ENCODE results near the gene MPZL1.
"Not testable (repeated sequence)": the region's sequence is repeated elsewhere in the genome, so short reads cannot be mapped to it uniquely, and the experiment has no call there.

MPZL1 gene

GRCh38 chr1:167821356-167821685 lies 99.5 kb downstream of the MPZL1 start:
- no peak overlapping the region for H3K27ac ChIP-seq (ENCODE audit: insufficient read depth, low read depth, low read length, poor library complexity, severe bottlenecking)
- WGBS, 2 experiments = 93 to 94% methylated on average over 5 to 6 of the region's 6 CpGs

GRCh38 chr1:167821969-167822685 lies 100.3 kb downstream of the MPZL1 start:
- Histone ChIP-seq H3K9me3 (ENCODE audit: control insufficient read depth, low read length) (no peaks in the 10 kb centered on the region), H3K4me3 (ENCODE audit: insufficient read depth, low read depth, low read length) (no peak overlapping the region), H3K27me3 (ENCODE audit: control insufficient read depth, insufficient read depth, low read length, poor library complexity, severe bottlenecking) (no peaks in the 10 kb centered on the region), H3K4me1 (ENCODE audit: control insufficient read depth, insufficient read depth, low read length) (no peaks in the 10 kb centered on the region), H3K27ac (ENCODE audit: insufficient read depth, low read depth, low read length, poor library complexity, severe bottlenecking) (no peak overlapping the region), H3K36me3 (ENCODE audit: control insufficient read depth, insufficient read depth, low read length) (no peaks in the 10 kb centered on the region)
- 89 to 94% methylated on average over 3 of the region's 4 CpGs for WGBS, 2 experiments

More at GRCh38 chr1:167821356-167821685, 99.5 kb downstream of the MPZL1 start:
- no peaks in the 10 kb centered on the region for H3K9me3 ChIP-seq (ENCODE audit: control insufficient read depth, low read length)
- no peaks in the 10 kb centered on the region for H3K27me3 ChIP-seq (ENCODE audit: control insufficient read depth, insufficient read depth, low read length, poor library complexity, severe bottlenecking)
- H3K4me3 ChIP-seq (ENCODE audit: insufficient read depth, low read depth, low read length) = no peak overlapping the region
- no peaks in the 10 kb centered on the region for H3K4me1 ChIP-seq (ENCODE audit: control insufficient read depth, insufficient read depth, low read length)
- H3K36me3 ChIP-seq (ENCODE audit: control insufficient read depth, insufficient read depth, low read length) = no peaks in the 10 kb centered on the region

GRCh38 chr1:167824163-167824794 lies 102.5 kb downstream of the MPZL1 start:
- Histone ChIP-seq H3K36me3 (ENCODE audit: control insufficient read depth, insufficient read depth, low read length) (no peaks in the 10 kb centered on the region), H3K9me3 (ENCODE audit: control insufficient read depth, low read length) (no peaks in the 10 kb centered on the region), H3K27me3 (ENCODE audit: control insufficient read depth, insufficient read depth, low read length, poor library complexity, severe bottlenecking) (no peaks in the 10 kb centered on the region), H3K4me1 (ENCODE audit: control insufficient read depth, insufficient read depth, low read length) (no peaks in the 10 kb centered on the region), H3K27ac (ENCODE audit: insufficient read depth, low read depth, low read length, poor library complexity, severe bottlenecking) (no peak overlapping the region), H3K4me3 (ENCODE audit: insufficient read depth, low read depth, low read length) (no peak overlapping the region)
- WGBS, 2 experiments = 92 to 94% methylated on average over 9 of the region's 9 CpGs

DNA sequence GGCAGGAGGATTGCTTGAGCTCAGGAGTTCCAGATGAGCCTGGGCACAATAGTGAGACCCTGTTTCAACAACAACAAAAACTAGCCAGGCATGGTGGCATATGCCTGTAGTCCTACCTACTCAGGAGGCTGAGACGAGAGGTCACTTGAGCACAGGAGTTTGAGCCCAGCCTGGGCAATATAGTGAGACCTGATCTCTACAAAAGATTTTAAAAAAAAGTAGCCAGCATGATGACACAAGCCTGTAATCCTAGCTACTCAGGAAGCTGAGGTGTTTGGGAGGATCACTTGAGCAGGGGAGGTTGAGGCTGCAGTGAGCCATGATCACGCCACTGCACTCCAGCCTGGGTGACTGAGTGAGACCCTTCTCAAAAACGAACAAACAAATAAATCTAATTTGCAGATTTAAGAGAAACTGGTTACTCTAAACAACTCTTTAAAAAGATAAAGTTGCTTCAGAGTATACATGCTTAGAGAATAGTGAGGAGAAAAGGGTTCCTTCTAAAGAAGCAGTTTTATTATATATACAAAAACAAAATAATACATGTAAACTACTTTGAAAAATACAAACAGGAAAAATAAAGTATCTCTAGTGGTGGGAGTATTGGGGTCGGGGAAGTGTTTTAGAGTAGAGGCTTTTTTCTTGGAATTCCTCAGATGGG lies 103.8 kb downstream of the MPZL1 start:
- Histone ChIP-seq H3K4me3 (ENCODE audit: insufficient read depth, low read depth, low read length) (no peak overlapping the region), H3K27ac (ENCODE audit: insufficient read depth, low read depth, low read length, poor library complexity, severe bottlenecking) (no peak overlapping the region), H3K27me3 (ENCODE audit: control insufficient read depth, insufficient read depth, low read length, poor library complexity, severe bottlenecking) (no peaks in the 10 kb centered on the region), H3K4me1 (ENCODE audit: control insufficient read depth, insufficient read depth, low read length) (no peaks in the 10 kb centered on the region), H3K36me3 (ENCODE audit: control insufficient read depth, insufficient read depth, low read length) (no peaks in the 10 kb centered on the region), H3K9me3 (ENCODE audit: control insufficient read depth, low read length) (no peaks in the 10 kb centered on the region)
- WGBS, 2 experiments = 84 to 93% methylated on average over 2 to 3 of the region's 4 CpGs

DNA sequence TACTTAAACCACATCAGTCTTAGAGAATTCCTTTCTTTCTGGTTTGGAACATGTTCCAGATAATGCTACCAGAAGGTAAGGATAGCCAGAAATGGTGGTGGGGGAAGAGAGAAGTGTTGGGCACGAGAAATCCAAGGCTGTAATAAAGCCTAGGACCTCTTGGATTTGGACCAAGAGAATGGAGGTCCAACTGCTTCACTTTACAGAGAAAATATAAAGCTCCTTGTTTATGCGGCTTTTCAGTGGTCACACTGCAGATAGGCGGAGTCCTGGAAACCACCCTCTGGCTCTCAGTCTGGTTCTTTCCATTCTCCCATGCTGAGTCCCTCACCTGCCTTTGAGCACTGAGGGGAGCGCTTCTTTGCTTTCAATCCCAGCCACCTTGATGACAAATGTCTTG lies 104.3 kb downstream of the MPZL1 start:
- Histone ChIP-seq H3K9me3 (ENCODE audit: control insufficient read depth, low read length) (no peaks in the 10 kb centered on the region), H3K4me3 (ENCODE audit: insufficient read depth, low read depth, low read length) (no peak overlapping the region)
- WGBS, 2 experiments = 80 to 95% methylated on average over 4 of the region's 4 CpGs

GRCh38 chr1:167829868-167830267 lies 108.1 kb downstream of the MPZL1 start:
- no peak overlapping the region for H3K27ac ChIP-seq (ENCODE audit: insufficient read depth, low read depth, low read length, poor library complexity, severe bottlenecking)
- no peaks in the 10 kb centered on the region for H3K4me1 ChIP-seq (ENCODE audit: control insufficient read depth, insufficient read depth, low read length)
- H3K27me3 ChIP-seq (ENCODE audit: control insufficient read depth, insufficient read depth, low read length, poor library complexity, severe bottlenecking) = no peaks in the 10 kb centered on the region
- 83 to 90% methylated on average over 2 of the region's 2 CpGs for WGBS, 2 experiments
- no peak overlapping the region for H3K4me3 ChIP-seq (ENCODE audit: insufficient read depth, low read depth, low read length)
- no peaks in the 10 kb centered on the region for H3K9me3 ChIP-seq (ENCODE audit: control insufficient read depth, low read length)
- no peaks in the 10 kb centered on the region for H3K36me3 ChIP-seq (ENCODE audit: control insufficient read depth, insufficient read depth, low read length)

More for the DNA sequence above, 104.3 kb downstream of the MPZL1 start:
- H3K4me1 ChIP-seq (ENCODE audit: control insufficient read depth, insufficient read depth, low read length) = no peaks in the 10 kb centered on the region
- no peaks in the 10 kb centered on the region for H3K27me3 ChIP-seq (ENCODE audit: control insufficient read depth, insufficient read depth, low read length, poor library complexity, severe bottlenecking)
- H3K27ac ChIP-seq (ENCODE audit: insufficient read depth, low read depth, low read length, poor library complexity, severe bottlenecking) = no peak overlapping the region
- no peaks in the 10 kb centered on the region for H3K36me3 ChIP-seq (ENCODE audit: control insufficient read depth, insufficient read depth, low read length)

DNA sequence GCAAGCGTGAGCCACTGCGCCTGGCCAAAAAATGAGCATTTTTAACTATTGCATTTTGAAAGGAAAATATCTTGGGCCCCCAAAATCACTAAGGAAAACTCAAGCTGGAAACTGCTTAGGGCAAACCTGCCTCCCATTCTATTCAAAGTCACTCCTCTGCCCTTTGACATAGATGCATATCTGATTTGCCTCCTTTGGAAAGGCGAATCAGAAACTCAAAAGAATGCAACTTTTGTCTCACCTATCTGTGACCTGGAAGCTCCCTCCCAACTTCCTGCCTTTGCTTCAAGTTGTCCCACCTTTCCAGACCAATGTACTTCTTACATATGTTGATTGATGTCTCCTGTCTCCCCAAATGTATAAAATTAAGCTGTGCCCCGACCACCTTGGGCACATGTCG lies 108.9 kb downstream of the MPZL1 start:
- not testable (repeated sequence) for H3K9me3 ChIP-seq (ENCODE audit: control insufficient read depth, low read length); H3K4me1 ChIP-seq (ENCODE audit: control insufficient read depth, insufficient read depth, low read length); H3K27ac ChIP-seq (ENCODE audit: insufficient read depth, low read depth, low read length, poor library complexity, severe bottlenecking); H3K36me3 ChIP-seq (ENCODE audit: control insufficient read depth, insufficient read depth, low read length); H3K4me3 ChIP-seq (ENCODE audit: insufficient read depth, low read depth, low read length); H3K27me3 ChIP-seq (ENCODE audit: control insufficient read depth, insufficient read depth, low read length, poor library complexity, severe bottlenecking)
- WGBS, 2 experiments = 83 to 89% methylated on average over 5 of the region's 5 CpGs

DNA sequence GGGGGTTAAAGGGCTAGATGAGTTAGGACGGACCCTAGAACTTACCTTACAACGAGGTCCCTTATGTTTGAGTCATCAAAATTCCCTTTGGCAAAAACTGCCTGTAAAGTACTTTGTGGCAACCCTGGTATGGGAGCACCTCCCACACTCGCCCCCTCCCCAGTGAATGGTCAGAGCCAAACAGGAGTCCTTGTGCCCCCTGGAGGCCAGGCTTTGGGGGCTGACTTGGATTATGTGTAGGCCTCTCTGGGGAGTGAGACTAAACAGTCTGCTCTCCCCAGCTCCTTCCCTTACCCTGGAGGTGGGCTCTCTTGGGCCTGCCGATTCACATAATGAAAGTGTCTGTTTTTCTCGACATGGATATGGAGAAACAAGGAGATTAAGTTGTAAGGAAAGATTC lies 110.9 kb downstream of the MPZL1 start:
- 85 to 86% methylated on average over 5 of the region's 5 CpGs for WGBS, 2 experiments
- Histone ChIP-seq H3K9me3 (ENCODE audit: control insufficient read depth, low read length) (no peaks in the 10 kb centered on the region), H3K27me3 (ENCODE audit: control insufficient read depth, insufficient read depth, low read length, poor library complexity, severe bottlenecking) (no peaks in the 10 kb centered on the region)

DNA sequence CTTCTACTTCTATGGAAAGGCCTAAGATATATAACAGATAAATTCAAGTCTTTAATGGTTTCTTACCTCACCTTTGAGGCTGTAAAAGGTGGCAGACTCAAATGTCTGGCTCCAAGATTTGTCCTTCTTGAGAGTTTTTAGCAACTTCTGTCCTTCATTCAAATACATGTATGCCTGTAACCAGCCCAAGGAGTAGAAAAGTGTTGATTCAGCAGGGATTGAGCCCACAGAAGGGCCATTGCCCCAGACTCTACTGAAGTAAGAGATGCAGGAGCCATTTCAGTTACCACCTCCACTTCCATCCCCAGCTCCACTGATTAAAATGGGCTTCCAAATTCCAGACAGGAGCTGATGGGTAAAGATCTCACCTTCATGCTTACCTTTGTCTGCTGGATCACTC lies 112.1 kb downstream of the MPZL1 start:
- H3K9me3 ChIP-seq (ENCODE audit: control insufficient read depth, low read length) = no peaks in the 10 kb centered on the region
- H3K27ac ChIP-seq (ENCODE audit: insufficient read depth, low read depth, low read length, poor library complexity, severe bottlenecking) = no peak overlapping the region
- no peaks in the 10 kb centered on the region for H3K27me3 ChIP-seq (ENCODE audit: control insufficient read depth, insufficient read depth, low read length, poor library complexity, severe bottlenecking)
- H3K4me3 ChIP-seq (ENCODE audit: insufficient read depth, low read depth, low read length) = no peak overlapping the region
- H3K36me3 ChIP-seq (ENCODE audit: control insufficient read depth, insufficient read depth, low read length) = no peaks in the 10 kb centered on the region
- H3K4me1 ChIP-seq (ENCODE audit: control insufficient read depth, insufficient read depth, low read length) = no peaks in the 10 kb centered on the region

More for the DNA sequence above, 110.9 kb downstream of the MPZL1 start:
- no peaks in the 10 kb centered on the region for H3K4me1 ChIP-seq (ENCODE audit: control insufficient read depth, insufficient read depth, low read length)
- H3K27ac ChIP-seq (ENCODE audit: insufficient read depth, low read depth, low read length, poor library complexity, severe bottlenecking) = no peak overlapping the region
- H3K36me3 ChIP-seq (ENCODE audit: control insufficient read depth, insufficient read depth, low read length) = no peaks in the 10 kb centered on the region
- H3K4me3 ChIP-seq (ENCODE audit: insufficient read depth, low read depth, low read length) = no peak overlapping the region

DNA sequence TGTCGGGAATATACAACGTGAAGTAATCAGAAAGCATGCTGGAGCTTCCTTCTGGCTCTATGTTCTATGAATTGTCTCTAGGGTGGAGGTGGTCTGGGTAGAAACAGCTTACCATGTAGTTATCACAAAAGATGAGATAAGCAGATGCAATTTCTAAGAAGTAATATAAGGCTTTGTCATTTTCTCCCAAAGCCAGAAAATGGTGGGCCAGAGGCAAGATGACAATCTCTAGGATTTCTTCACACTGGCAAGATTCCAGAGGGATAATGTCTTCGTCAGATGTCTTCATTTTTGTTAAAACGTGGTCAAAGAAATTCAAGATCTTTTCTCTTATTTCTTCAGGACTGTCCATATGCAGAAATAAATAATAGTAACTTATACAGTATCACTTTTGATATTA lies 114.4 kb downstream of the MPZL1 start:
- Histone ChIP-seq H3K9me3 (ENCODE audit: control insufficient read depth, low read length) (no peaks in the 10 kb centered on the region), H3K27me3 (ENCODE audit: control insufficient read depth, insufficient read depth, low read length, poor library complexity, severe bottlenecking) (no peaks in the 10 kb centered on the region), H3K27ac (ENCODE audit: insufficient read depth, low read depth, low read length, poor library complexity, severe bottlenecking) (no peak overlapping the region), H3K36me3 (ENCODE audit: control insufficient read depth, insufficient read depth, low read length) (no peaks in the 10 kb centered on the region), H3K4me1 (ENCODE audit: control insufficient read depth, insufficient read depth, low read length) (no peaks in the 10 kb centered on the region), H3K4me3 (ENCODE audit: insufficient read depth, low read depth, low read length) (no peak overlapping the region)
- WGBS, 2 experiments = 94 to 95% methylated on average over 4 of the region's 4 CpGs

Measured in ectodermal cell (in vitro differentiated cells).